ENCODE measurements around the gene AMDHD1. TPM values are rescaled to one million over a fixed set of nuclear protein-coding genes. Genes with fewer than 3 reads are reported as not detected.

Gene AMDHD1
- total and polyA plus RNA-seq, 2 of the 8 experiments (the other 6 are each of a cell fraction or from before 2014, with no cell fraction given) = 0.14 TPM; not detected in 1

DNA sequence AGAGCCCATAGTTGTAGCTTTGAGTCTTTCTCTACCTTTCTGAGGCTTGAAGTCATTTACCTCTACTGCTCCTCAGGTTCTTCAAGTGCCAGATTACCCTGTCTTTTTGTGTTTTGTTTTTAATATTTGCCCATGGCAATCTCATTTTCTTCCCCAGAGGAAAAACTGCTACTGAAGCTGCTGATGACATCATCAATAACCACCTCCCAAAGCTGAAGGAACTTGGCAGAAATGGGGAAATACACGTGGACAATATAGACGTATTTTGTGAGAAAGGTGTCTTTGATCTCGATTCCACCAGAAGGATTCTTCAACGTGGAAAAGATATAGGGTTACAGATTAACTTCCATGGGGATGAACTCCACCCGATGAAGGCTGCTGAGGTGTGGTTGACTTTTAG lies 17.1 kb downstream of the AMDHD1 start (continued):
- TF ChIP-seq, protein P1, sequence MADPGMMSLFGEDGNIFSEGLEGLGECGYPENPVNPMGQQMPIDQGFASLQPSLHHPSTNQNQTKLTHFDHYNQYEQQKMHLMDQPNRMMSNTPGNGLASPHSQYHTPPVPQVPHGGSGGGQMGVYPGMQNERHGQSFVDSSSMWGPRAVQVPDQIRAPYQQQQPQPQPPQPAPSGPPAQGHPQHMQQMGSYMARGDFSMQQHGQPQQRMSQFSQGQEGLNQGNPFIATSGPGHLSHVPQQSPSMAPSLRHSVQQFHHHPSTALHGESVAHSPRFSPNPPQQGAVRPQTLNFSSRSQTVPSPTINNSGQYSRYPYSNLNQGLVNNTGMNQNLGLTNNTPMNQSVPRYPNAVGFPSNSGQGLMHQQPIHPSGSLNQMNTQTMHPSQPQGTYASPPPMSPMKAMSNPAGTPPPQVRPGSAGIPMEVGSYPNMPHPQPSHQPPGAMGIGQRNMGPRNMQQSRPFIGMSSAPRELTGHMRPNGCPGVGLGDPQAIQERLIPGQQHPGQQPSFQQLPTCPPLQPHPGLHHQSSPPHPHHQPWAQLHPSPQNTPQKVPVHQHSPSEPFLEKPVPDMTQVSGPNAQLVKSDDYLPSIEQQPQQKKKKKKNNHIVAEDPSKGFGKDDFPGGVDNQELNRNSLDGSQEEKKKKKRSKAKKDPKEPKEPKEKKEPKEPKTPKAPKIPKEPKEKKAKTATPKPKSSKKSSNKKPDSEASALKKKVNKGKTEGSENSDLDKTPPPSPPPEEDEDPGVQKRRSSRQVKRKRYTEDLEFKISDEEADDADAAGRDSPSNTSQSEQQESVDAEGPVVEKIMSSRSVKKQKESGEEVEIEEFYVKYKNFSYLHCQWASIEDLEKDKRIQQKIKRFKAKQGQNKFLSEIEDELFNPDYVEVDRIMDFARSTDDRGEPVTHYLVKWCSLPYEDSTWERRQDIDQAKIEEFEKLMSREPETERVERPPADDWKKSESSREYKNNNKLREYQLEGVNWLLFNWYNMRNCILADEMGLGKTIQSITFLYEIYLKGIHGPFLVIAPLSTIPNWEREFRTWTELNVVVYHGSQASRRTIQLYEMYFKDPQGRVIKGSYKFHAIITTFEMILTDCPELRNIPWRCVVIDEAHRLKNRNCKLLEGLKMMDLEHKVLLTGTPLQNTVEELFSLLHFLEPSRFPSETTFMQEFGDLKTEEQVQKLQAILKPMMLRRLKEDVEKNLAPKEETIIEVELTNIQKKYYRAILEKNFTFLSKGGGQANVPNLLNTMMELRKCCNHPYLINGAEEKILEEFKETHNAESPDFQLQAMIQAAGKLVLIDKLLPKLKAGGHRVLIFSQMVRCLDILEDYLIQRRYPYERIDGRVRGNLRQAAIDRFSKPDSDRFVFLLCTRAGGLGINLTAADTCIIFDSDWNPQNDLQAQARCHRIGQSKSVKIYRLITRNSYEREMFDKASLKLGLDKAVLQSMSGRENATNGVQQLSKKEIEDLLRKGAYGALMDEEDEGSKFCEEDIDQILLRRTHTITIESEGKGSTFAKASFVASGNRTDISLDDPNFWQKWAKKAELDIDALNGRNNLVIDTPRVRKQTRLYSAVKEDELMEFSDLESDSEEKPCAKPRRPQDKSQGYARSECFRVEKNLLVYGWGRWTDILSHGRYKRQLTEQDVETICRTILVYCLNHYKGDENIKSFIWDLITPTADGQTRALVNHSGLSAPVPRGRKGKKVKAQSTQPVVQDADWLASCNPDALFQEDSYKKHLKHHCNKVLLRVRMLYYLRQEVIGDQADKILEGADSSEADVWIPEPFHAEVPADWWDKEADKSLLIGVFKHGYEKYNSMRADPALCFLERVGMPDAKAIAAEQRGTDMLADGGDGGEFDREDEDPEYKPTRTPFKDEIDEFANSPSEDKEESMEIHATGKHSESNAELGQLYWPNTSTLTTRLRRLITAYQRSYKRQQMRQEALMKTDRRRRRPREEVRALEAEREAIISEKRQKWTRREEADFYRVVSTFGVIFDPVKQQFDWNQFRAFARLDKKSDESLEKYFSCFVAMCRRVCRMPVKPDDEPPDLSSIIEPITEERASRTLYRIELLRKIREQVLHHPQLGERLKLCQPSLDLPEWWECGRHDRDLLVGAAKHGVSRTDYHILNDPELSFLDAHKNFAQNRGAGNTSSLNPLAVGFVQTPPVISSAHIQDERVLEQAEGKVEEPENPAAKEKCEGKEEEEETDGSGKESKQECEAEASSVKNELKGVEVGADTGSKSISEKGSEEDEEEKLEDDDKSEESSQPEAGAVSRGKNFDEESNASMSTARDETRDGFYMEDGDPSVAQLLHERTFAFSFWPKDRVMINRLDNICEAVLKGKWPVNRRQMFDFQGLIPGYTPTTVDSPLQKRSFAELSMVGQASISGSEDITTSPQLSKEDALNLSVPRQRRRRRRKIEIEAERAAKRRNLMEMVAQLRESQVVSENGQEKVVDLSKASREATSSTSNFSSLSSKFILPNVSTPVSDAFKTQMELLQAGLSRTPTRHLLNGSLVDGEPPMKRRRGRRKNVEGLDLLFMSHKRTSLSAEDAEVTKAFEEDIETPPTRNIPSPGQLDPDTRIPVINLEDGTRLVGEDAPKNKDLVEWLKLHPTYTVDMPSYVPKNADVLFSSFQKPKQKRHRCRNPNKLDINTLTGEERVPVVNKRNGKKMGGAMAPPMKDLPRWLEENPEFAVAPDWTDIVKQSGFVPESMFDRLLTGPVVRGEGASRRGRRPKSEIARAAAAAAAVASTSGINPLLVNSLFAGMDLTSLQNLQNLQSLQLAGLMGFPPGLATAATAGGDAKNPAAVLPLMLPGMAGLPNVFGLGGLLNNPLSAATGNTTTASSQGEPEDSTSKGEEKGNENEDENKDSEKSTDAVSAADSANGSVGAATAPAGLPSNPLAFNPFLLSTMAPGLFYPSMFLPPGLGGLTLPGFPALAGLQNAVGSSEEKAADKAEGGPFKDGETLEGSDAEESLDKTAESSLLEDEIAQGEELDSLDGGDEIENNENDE (IDR thresholded peaks at IDR 0.05; ENCODE audit: insufficient replicate concordance, low read length) = no peak
- TF ChIP-seq SIX5 (IDR thresholded peaks at IDR 0.05; ENCODE audit: low read depth, low read length) (no peak), EGR1 (IDR thresholded peaks at IDR 0.05; ENCODE audit: borderline replicate concordance, low read depth, low read length) (no peak), RFX5 (IDR thresholded peaks at IDR 0.05; ENCODE audit: borderline replicate concordance, low read depth, low read length) (no peak)
- TF ChIP-seq, protein P2, sequence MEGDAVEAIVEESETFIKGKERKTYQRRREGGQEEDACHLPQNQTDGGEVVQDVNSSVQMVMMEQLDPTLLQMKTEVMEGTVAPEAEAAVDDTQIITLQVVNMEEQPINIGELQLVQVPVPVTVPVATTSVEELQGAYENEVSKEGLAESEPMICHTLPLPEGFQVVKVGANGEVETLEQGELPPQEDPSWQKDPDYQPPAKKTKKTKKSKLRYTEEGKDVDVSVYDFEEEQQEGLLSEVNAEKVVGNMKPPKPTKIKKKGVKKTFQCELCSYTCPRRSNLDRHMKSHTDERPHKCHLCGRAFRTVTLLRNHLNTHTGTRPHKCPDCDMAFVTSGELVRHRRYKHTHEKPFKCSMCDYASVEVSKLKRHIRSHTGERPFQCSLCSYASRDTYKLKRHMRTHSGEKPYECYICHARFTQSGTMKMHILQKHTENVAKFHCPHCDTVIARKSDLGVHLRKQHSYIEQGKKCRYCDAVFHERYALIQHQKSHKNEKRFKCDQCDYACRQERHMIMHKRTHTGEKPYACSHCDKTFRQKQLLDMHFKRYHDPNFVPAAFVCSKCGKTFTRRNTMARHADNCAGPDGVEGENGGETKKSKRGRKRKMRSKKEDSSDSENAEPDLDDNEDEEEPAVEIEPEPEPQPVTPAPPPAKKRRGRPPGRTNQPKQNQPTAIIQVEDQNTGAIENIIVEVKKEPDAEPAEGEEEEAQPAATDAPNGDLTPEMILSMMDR (IDR thresholded peaks at IDR 0.05; ENCODE audit: control extremely low read depth in 1 of 3, insufficient read depth in 1 of 3, low read depth in 1 of 3, low read length in 3 of 3) = no peak
